GM18520 (cell line): ENCODE data around the gene MRPS6.

ENCODE experiments used
- ATAC-seq: cut with Tn5 transposase; IDR thresholded peaks from one replicate; pipeline ENCODE4 v1.9.1; 2021; ENCODE audit not compliant: unreplicated experiment

MRPS6 gene

GRCh38 chr21:34073032-34073748 lies at the start of gene MRPS6, which contains the start of gene SLC5A3:
Gene MRPS6 (plus strand): TSS chr21:34073578. CDS start chr21:34073701, 123 bp downstream.
Gene SLC5A3 (plus strand): TSS chr21:34073578. CDS start chr21:34095199, 21,621 bp downstream.
- ATAC-seq, result peak; percentile 44

GRCh38 chr21:34023691-34024373 lies 49.5 kb upstream of the MRPS6 start:
- no peak for ATAC-seq

- no peak for ATAC-seq
Measured at GRCh38 chr21:34024374-34024693, 49.0 kb upstream of the MRPS6 start.

- ATAC-seq, result no peak
Measured at GRCh38 chr21:34027721-34028461, 45.5 kb upstream of the MRPS6 start.

GRCh38 chr21:34029743-34030528 lies 43.4 kb upstream of the MRPS6 start:
- peak; percentile 74 for ATAC-seq

- no peak for ATAC-seq
Measured at GRCh38 chr21:34031835-34032370, 41.5 kb upstream of the MRPS6 start.

GRCh38 chr21:34034369-34035014 lies 38.9 kb upstream of the MRPS6 start:
- no peak for ATAC-seq

GRCh38 chr21:34035619-34036354 lies 37.6 kb upstream of the MRPS6 start:
- ATAC-seq, result no peak

GRCh38 chr21:34037009-34037795 lies 36.2 kb upstream of the MRPS6 start:
- ATAC-seq, result no peak

- no peak for ATAC-seq
Measured at GRCh38 chr21:34039678-34040382, 33.5 kb upstream of the MRPS6 start.

GRCh38 chr21:34042735-34043134 lies 30.6 kb upstream of the MRPS6 start:
- no peak for ATAC-seq

GRCh38 chr21:34043333-34043732 lies 30.0 kb upstream of the MRPS6 start:
- no peak for ATAC-seq

- no peak for ATAC-seq
Measured at GRCh38 chr21:34046917-34047316, 26.5 kb upstream of the MRPS6 start.

- ATAC-seq, result no peak
Measured at GRCh38 chr21:34047835-34048234, 25.5 kb upstream of the MRPS6 start.

- ATAC-seq, result no peak
Measured at GRCh38 chr21:34052171-34052570, 21.2 kb upstream of the MRPS6 start.

GRCh38 chr21:34054259-34054658 lies 19.1 kb upstream of the MRPS6 start:
- no peak for ATAC-seq

GRCh38 chr21:34055615-34056014 lies 17.8 kb upstream of the MRPS6 start:
- ATAC-seq, result no peak

GRCh38 chr21:34061983-34062382 lies 11.4 kb upstream of the MRPS6 start:
- ATAC-seq, result no peak
